Activated T-cell treated with anti-CD3 and anti-CD28 coated beads for 48 hours (primary cell): ENCODE measurements around the gene RFXAP.

Experiments
- DNase-seq: peaks from one replicate; pipeline ENCODE4 v3.0.0-alpha.2; 2020; ENCODE audit warnings: low read depth

Gene RFXAP

DNA sequence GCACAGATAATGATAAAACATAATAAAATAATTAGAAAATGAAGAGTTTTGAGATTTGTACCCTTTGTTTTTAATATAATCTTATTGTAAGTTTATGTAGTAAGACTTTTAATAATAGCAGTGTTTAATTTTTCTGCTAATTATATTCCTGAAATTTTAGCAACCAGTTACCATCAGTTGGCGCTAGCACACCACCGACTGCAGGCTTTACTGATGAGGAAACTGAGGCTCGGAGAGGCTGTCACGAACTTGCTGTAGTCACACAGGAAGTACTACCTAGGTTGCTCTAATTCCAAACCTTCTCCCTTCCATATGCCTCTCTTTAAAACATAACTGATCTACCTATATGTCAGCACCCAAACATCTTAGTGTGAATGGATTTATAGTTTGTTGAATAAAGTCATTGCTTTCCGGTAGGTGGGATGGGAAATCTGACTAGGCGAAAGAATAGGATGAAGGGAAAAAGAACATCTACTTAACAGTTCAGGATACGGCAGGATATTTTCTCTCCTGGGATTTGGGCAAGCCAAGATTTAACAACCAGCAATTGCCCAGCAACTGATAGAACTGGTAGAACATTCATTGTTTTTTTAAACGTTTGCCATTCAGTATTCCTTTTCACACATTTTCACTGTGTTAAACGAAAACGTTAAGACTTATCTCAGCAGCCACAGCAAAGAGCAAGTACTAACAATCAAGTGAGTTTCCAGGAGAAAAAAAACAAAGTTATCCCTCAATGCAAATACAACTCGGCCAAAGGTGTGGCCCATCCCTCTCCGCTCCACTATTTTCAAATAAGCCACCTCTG, 822 bp upstream of the RFXAP start:
- DNase-seq = no peak

DNA sequence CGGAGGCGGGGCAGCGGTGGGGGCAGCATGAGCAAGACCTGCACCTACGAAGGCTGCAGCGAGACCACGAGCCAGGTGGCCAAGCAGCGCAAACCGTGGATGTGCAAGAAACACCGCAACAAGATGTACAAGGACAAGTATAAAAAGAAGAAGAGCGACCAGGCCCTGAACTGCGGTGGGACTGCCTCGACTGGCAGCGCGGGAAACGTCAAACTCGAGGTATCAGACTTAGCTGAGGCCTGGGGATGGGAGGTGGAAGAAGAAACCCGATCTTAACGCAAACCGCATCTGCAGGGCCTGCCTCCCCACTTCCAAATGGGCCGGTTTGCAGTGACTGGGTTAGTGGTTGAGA, 693 bp downstream of the RFXAP start:
- DNase-seq = peak; percentile 30

DNA sequence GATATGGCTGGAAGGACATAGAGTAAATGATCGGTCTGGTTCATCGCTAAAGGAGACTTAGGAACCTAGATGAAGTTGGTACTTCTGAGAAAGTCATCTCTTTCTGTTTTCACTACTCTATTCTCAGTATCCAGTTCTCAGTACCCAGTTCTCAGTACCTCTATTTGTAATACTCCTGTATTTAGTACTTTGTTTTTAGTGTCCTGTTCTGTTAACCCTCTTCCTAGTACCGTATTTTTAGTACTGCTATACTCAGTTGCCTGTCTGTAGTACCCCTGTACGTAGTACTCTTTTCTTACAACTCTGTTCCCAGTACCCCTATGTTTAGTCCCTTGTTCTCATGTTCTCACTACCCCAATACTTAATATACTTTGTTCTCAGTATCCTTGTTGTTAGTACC, 1.2 kb downstream of the RFXAP start:
- no peak for DNase-seq

DNA sequence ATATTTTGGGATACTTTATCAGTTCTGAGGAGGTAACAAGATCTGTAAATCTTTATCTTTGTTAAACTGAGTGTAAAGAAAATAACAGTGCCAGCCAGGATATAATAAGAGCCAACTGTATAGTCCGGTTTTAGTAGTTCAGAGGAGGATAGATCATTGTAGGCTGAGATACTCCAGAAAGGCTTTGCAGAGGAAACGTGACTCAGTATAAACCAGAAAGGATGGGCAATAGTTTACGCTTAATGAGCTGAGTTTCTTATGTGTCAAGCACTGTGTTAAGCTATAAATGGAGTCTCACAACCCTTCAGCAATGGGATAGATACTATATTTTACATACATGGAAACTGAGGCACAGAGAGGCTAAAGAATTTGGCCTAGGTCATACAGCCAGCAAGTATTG, 3.8 kb downstream of the RFXAP start:
- DNase-seq = no peak

DNA sequence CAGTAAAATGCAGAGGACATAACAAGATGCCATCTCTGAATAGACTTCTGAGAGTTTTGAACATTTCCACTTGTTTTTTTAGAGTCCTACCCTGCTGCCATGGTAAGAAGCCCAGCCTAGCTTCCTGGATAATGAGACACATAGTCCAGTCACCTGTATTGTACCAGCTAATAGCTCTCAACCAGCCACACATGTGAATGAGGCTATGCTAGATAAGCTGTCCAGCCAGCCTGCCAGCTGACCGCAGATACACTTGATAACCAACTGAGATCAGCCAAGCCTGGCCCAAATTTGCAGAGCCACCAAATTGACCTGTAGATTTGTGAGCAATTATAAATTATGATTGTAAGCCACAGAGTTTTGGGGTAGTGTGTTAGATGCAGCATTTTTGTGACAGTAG, 10.7 kb downstream of the RFXAP start:
- no peak for DNase-seq

DNA sequence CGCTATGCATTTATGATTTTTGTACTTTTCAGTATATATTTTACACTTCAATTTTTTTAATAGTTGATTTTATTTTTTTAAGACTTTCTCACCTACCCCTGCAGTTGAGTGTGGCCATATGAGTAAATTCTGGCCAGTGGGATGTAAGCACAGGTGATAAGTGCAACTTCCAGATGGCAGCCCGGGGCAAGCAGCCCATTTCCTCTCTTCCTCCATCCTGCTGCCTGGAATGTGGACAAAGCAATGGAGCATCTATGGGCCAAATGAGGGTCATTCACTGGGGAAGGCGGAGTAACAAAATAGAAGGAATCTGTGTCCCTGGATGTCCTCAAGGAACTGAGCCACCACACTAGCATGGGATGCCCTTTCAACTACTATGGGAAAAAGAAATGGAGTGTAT, 12.3 kb downstream of the RFXAP start:
- DNase-seq = no peak

DNA sequence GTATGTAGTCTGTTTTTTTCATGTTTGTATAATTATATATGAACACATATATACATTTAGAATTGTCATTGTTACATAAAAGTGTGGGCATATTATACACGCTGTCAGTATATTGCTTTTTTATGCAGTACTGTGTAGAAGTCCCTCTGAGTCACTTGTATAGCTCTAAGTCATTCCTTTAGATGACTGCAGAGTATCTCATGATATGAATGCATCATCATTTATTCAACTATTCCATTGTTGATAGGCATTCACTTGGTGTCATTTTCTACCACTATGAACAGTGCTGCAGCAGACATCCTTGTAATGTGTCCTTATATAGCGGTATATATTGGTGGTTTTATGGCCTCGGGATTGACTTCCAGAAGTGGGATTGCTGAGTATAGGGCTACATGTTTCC, 15.3 kb downstream of the RFXAP start:
- DNase-seq = no peak

DNA sequence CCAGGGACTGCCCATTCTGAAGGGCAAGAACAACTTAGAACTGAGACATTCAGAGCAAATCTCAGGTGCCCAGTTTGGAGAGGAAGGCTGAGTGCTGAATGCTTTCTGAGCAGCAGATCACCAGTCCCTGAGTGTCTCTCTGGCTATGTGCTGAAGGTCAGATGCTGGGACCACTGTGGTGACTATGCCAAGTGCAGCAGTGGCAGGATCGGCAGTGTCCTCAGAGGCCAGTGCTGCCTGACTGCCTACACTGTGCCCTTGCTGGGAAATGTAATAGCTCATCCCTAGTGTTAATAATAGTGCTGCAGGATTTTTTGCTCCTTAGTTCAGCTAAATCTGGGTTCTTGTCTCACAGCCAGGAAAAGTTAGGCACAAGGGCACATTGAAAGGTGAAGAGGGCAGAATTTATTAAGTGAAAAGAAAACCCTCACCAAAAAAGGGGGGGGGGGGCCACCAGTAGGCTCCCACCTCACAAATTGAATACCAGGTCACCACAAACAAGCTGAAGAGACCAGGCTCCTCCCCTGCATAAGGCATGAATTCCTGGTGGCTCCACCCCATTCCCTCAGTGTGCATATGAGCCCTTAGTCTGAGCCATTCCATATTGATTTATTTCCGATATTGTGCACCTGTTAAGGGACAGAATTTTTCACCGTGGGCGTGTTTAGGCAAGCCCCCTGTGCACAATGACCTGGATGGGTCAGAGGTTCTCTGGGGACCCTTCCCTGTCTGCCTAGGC, 18.5 kb downstream of the RFXAP start:
- DNase-seq = no peak

DNA sequence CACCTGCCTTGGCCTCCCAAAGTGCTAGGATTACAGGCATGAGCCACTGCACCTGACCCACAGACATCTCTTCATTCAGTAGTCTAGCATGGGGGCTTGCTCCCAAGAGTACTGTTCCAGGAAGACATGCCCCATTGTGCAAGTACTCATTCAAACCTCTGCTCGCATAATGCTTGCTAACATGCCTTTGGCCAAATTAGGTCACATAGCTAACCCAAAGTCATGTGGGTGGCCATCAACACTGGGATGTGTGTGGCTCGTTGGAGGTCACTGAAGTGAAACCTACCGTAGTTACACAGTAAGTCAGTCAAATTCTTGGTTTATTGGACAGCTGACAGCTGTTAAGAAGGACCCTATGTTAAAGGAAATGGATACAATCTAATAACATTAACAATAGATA, 20.3 kb downstream of the RFXAP start:
- DNase-seq = no peak

DNA sequence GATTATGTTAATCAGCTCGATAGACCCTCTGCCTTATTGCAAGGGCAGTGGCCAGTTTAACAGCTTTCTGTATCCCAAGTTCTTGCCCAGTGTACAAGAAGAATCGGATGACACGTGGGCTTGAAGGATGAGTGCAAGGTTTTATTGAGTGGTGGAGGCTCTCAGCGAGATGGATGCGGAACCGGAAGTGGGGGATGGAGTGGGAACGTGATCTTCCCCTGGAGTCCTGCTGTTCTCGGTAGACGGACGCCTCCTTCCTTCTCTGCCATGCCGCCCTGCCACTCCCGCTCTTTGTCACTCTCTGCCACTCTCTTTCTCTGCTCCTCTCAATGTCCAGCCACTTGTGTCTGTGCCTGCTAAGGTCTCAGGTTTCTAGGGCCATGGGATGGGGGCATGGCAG, 21.0 kb downstream of the RFXAP start:
- DNase-seq = no peak

DNA sequence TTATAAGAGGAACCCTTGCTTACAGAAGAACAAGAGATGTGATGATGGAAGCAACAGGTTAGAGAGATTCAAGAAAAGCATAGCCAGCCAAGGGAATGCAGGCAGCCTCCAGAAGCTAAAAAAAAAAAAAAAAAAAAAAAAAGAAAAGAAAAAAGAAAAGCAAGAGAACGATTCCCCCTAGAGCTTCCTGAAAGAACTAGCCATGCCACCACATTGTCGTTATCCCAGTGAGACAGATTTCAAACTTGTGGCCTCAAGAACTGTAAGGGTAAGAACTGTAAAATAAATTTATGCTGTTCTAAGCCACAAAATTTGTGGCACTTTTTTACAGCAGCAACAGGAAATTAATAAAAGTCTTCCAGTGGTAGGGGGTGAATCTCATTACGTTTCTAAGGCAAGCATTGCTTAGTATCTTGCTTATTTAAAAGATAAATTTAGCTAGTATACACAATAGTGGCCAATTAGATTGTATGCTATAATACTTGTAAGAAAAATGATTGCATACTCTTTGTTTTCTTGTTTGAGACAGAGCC, 21.8 kb downstream of the RFXAP start:
- DNase-seq = no peak

DNA sequence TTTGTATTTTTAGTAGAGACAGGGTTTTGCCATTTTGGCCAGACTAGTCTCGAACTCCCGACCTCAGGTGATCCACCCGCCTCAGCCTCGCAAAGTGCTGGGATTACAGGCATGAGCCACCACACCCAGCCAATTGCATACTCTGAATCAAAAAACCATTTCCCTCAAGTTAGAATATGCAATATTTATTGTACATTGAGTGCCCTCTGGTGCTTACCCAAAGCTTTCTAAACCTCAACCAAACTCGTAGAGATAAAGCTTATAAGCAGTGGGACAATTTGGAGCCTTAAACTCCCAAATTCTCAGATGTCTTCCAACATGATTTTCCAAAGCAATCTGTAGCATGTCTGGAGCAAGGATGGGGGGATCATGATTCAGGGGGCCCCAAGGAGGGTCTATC, 22.4 kb downstream of the RFXAP start:
- DNase-seq = no peak

DNA sequence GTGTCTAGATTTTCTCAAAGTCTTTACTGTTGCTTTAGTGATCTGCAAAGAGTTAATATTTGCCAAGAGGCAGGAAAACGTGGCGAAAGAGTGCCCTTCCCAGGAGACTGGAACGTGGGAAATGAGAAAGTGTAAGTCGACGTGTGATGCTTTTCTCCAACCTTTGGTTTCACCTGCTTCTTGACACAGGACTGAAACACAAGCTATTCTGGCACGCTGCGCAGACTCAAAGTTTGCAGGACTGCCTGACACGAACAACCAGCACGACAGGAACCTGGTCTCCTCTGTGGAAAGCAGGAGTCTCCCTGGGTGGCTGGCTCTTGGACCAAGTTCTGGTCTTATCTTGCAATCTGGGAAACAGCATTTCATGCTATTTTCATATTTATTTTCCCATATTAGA, 28.6 kb downstream of the RFXAP start:
- no peak for DNase-seq

DNA sequence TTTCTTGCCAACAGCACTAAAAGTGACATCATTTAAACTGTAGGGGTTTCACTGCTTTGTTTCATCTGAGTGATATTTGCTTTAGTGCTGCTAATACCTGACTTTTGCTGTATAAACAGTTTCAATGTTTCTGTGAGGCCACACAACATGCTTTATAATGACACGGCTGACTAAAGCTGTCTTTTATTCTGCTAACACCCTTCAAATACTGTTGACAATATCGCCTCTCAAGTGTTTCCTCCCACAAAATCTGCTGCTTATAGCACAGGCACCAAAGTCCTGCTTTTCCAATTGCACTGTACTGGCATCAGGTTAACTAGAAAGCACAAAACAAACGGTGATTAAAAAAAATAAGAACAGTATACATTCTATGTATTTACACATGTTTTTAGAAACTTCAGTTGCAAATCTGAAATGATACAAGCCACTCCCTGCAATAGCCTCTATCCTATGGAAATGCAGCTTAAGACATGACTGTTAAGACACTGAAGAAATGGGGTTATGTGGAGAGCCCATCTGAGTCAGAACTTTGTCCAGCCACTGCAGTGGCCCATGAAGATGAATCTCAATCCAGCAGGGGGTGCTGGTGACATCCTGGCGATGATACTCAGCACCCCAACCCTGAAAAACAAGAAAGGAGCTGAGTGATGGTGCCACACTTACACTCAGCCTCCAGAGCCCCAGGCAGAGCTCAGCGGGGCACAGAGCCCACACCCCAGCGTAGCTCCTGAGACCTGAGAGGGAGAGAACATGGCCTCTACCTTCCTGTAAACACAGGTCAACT, 29.4 kb downstream of the RFXAP start:
- DNase-seq = no peak

DNA sequence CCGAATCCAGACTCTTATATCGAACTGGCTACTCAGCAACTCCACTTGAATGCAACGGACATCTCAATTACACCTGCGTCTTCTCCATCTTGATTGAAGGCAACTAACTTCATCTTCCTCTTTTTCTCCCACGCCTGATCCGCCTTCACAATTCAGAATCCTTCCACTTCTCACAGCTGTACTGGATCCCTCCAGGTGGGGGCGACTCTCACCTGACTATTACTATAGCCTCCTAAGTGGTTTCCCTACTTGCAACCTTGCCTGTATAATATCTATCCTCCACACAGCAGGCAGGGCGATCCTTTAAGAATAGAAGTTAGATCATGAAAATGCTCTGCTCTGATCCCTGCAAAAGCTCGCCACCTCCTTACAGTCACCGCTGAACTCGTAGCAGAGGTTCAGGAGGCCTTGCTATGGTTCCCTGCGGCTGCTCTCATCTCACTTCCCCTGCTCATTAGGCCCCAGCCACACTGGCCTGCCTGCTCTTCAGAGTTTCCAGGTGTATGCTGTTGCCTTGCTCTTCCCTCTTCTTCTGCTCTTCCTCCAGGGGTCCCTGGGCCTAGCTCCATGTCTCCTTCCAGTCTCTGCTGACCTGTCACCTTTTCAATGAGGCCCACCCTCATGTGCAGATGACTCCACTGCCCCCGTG, 31.9 kb downstream of the RFXAP start:
- DNase-seq = no peak

DNA sequence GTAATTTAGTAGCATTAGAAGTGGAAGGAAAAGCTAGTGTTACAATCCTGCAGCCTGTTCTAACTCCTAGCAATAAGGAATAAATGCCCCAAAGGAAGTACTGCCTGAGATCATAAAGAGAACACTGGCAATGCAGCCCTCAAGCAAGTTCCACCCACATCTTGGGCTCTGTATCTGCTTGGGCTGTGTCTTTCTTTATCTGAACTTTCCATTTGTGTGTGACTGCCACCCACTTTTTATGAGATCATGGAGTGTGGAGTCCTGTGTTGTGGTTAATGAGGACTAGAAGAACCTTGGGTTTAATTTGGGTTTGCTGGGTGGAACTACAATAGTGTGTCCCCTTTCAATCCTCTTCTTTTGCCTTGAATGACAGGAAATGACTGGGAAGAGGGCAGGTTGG, 38.2 kb downstream of the RFXAP start:
- DNase-seq = no peak

DNA sequence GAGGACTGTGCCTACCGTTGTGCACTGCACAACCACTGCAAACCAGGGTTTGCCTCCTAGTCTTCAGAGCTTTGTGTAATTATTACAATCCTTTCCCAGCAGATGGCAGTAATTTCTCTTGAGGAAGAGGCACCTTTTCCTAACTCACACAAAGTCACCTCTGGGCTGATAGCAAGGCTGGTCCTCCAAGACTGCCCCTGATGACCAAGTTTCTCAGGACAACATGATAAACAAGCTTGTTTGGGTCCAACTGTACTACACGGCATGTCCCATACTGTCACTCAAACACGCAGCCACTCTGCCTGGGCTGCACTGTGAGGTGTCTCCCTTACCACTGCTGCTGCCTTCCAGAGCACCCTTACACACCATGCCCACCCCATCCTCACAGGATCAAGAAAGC, 39.3 kb downstream of the RFXAP start:
- DNase-seq = no peak

DNA sequence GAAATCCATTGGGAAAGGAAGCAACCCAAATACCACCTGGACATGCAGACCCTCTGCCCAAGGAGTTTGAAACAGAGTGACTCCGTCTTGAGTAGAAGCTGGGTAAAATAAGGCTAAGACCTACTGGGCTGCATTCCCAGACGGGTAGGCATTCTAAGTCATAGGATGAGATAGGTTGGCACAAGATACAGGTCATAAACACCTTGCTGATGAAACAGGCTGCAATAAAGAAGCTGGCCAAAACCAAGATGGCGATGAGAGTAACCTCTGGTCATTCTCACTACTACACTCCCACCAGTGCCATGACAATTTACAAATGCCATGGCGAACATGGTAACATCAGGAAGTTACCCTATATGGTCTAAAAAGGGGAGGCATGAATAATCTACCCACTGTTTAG, 40.2 kb downstream of the RFXAP start:
- DNase-seq = no peak

DNA sequence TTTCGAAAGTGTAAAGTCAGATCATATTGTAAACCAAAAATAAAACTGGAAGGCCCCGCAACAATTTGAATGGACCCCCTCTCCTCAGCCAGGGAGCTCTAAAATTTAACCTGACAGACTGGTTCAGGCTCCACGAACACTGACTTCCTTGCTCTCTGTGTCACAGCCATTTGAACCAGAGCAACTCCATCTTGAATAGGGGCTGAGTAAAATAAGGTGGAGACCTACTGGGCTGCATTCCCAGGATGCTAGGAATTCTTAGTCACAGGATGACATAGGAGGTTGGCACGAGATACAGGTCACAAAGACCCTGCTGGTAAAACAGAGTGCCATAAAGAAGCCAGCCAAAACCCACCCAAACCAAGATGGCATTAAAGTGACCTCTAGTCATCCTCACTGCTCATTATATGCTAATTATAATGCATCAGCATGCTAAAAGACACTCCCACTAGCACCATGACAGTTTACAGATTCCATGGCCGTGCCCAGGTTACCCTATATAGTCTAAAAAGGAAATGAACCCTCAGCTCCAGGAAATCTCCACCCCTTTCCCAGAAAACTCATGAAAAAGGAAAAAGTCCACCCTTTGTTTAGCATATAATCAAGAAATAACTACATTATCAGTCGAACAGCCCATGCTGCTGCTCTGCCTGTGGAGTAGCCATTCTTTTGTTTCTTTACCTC, 43.1 kb downstream of the RFXAP start:
- no peak for DNase-seq

DNA sequence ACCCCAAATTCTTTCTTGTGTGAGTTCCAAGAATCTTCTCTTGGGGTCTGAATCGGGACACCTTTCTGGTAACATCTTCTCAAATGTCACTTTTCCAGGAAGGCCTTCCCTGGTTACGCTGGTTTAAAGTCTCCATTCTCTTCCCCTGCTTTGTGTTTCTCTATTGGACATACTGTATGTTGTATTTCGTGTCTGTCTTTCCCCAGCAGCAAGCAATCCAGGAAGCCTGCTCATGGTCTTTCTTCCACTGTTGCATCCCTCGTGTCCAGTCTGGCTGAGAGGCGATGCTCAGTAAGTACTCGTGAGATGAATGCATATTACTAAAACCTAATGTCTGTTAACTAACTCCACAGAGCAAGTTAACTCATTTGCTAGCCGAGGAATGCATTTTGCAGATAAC, 43.7 kb downstream of the RFXAP start:
- no peak for DNase-seq

DNA sequence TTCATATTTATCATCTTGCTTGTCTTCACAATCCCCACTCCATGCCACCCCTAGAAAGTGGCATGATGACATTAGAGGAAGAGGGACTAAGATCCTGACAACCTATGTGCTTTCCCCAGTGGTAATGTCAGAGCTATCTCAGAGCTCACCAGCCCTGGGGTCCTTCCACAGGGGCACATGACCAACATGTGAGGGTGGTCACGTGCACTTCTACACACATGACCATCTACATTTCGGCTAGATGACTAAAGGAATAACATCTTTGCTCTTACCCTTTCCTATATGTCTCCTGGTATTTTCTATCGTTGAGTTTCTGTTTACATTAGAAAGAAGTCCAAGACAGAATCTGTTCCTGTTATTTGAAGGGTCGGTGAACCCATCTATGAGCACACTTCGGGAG, 46.2 kb downstream of the RFXAP start:
- no peak for DNase-seq

DNA sequence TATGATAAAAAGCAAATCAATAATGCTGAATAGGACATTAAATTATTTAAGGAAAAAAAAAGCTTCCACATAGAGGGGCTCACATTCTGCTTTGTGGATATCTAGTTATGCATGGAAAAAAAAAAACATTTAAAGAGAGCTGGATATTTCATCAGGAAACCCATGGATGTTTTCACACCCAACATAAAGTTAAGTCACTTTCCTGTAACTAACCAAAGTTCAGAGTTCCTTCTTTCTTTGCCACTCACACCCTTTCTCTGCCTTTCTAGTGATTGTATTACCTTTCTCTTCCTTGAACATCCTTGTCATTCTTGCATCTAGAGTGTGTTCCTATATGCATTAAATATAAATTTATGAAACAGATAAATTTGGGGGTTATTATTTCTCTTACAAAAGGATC, 47.2 kb downstream of the RFXAP start:
- no peak for DNase-seq
